Prostate gland (tissue), 2 donors: ENCODE measurements around the gene TAGAP. TPM values are rescaled to one million over a fixed set of nuclear protein-coding genes. Genes with fewer than 3 reads are reported as not detected.

Experiments used
- DNase-seq: peaks from one replicate; pipeline ENCODE4 v3.0.0-alpha.2; 2019; ENCODE audit warnings: low spot score
- H3K27ac ChIP-seq, 2 donors: fragments of 200-600 bp; sonication (generic); 2 replicates each; pipeline ENCODE4 v1.5.1; 2017 to 2019
- H3K27me3 ChIP-seq: fragments of 200-600 bp; sonication (generic); replicated peaks from 2 replicates; pipeline ENCODE4 v1.5.1; 2019; ENCODE audit not compliant: insufficient read depth
- H3K36me3 ChIP-seq, 2 donors: fragments of 200-600 bp; sonication (generic); 1 replicate in 1 of 2; 2 replicates in 1 of 2; pipeline versions ENCODE4 v1.5.1 to v1.8.1; 2017 to 2019
- H3K4me1 ChIP-seq: fragments of 200-600 bp; sonication (generic); replicated peaks from 2 replicates; pipeline ENCODE4 v1.5.1; 2019
- H3K4me3 ChIP-seq, 2 donors: fragments of 200-600 bp; sonication (generic); 2 replicates each; pipeline ENCODE4 v1.5.1; 2017 to 2019
- H3K9me3 ChIP-seq: fragments of 200-600 bp; sonication (generic); 2 replicates; pipeline ENCODE4 v1.5.1; 2017
- POLR2A ChIP-seq: fragments of 450-650 bp; IDR thresholded peaks from one replicate; pipeline ENCODE4 v1.6.1; 2016; ENCODE audit warnings: antibody characterized with exemption, mild to moderate bottlenecking
- POLR2AphosphoS5 ChIP-seq: sonication (generic); formaldehyde crosslinking; IDR thresholded peaks from one replicate; pipeline ENCODE4 v1.6.1; 2017; ENCODE audit warnings: antibody characterized with exemption
- WGBS: methylation state at CpG from one replicate; pipeline ENCODE4 v1.1.5; 2018; 5-methylcytosine and 5-hydroxymethylcytosine counted together
- intact Hi-C: fragments of 100-400 bp; cut with DNase I; formaldehyde crosslinking; loops from one replicate; pipeline ENCODE4 v1.14.2; 2022
- total RNA-seq, 2 donors: library from RNA; depleted of rRNA; stranded (reverse); fragments of >200 nt; gene quantifications; one replicate each; pipeline ENCODE4 v1.1.0, GENCODE V29; 2016
- TF ChIP-seq, protein P1 (sequence below), 4 experiments: fragments of 200-600 bp in 2 of 4; fragments of 450-650 bp in 2 of 4; sonication (generic) in 2 of 4; IDR thresholded peaks; 1 replicate in 3 of 4; 2 replicates in 1 of 4; pipeline ENCODE4 v1.5.1; 2016 to 2019; ENCODE audit warnings: antibody characterized with exemption in 4 of 4, mild to moderate bottlenecking in 2 of 4, moderate library complexity in 2 of 4

Gene TAGAP
- total RNA-seq, 2 donors from 2014 or later = 2.6 to 4.8 TPM

DNA sequence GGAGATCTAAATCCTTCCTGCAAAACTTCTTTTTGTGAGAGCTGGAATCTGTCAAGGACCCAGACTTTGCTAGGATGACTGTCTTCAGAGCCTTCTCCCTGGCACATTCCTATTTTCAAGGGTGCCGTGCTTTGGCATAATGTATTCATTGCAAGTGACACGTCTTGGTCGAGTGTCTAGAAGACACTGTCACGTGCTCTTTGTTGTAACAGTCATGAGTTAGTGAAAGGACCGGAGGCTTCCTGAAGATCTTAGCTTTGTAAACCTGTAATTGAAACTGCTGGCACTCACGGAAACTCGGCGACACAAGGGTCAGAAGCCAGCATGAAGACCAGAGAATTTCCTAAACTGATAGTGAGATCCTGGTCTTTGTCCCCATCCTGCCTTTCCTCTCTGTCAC is 19.7 kb upstream of the TAGAP start:
- 81% methylated on average over 8 of the region's 8 CpGs for WGBS

DNA sequence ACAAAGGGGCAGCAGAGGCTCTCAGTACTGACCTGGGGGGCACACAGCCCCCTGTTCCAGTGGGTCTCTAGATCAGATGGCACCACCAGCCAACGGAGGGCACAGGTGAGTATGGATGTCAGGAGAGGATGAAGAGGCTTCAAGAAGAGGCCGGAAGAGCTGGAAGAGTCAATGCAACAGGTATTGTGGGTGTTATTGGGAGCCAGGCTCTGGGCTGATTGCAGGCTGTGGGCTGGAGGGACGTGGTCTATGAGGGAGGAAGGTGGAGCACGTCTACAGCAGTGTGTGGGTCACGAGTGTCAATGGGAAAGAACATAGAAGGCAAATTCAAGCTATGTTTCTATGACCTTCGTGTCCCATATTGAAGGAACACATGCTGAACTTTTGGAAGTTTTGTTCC is 18.8 kb upstream of the TAGAP start:
- H3K27me3 ChIP-seq = no peaks in the 10 kb centered on the region
- intact Hi-C loops = no loop called here
- H3K36me3 ChIP-seq = no peaks in the 10 kb centered on the region
- H3K9me3 ChIP-seq = no peaks in the 10 kb centered on the region
- H3K4me1 ChIP-seq = no peaks in the 10 kb centered on the region
- H3K27ac ChIP-seq = no peak overlapping the region
- DNase-seq = no peak
- TF ChIP-seq POLR2A = no peak
- no peak for TF ChIP-seq POLR2AphosphoS5
- TF ChIP-seq, protein P1, sequence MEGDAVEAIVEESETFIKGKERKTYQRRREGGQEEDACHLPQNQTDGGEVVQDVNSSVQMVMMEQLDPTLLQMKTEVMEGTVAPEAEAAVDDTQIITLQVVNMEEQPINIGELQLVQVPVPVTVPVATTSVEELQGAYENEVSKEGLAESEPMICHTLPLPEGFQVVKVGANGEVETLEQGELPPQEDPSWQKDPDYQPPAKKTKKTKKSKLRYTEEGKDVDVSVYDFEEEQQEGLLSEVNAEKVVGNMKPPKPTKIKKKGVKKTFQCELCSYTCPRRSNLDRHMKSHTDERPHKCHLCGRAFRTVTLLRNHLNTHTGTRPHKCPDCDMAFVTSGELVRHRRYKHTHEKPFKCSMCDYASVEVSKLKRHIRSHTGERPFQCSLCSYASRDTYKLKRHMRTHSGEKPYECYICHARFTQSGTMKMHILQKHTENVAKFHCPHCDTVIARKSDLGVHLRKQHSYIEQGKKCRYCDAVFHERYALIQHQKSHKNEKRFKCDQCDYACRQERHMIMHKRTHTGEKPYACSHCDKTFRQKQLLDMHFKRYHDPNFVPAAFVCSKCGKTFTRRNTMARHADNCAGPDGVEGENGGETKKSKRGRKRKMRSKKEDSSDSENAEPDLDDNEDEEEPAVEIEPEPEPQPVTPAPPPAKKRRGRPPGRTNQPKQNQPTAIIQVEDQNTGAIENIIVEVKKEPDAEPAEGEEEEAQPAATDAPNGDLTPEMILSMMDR (IDR thresholded peaks at IDR 0.05) = no peak
- no peak overlapping the region for H3K4me3 ChIP-seq
- 86% methylated on average over 6 of the region's 6 CpGs for WGBS

More for the DNA sequence above, 19.7 kb upstream of the TAGAP start:
- H3K4me1 ChIP-seq = no peaks in the 10 kb centered on the region
- H3K4me3 ChIP-seq = no peak overlapping the region
- intact Hi-C loops = no loop called here
- H3K9me3 ChIP-seq = no peaks in the 10 kb centered on the region
- TF ChIP-seq POLR2AphosphoS5 = no peak
- TF ChIP-seq, protein P1 (IDR thresholded peaks at IDR 0.05) = no peak
- no peak for TF ChIP-seq POLR2A
- DNase-seq = no peak
- H3K27me3 ChIP-seq = no peaks in the 10 kb centered on the region
- no peaks in the 10 kb centered on the region for H3K36me3 ChIP-seq
- H3K27ac ChIP-seq = no peak overlapping the region

DNA sequence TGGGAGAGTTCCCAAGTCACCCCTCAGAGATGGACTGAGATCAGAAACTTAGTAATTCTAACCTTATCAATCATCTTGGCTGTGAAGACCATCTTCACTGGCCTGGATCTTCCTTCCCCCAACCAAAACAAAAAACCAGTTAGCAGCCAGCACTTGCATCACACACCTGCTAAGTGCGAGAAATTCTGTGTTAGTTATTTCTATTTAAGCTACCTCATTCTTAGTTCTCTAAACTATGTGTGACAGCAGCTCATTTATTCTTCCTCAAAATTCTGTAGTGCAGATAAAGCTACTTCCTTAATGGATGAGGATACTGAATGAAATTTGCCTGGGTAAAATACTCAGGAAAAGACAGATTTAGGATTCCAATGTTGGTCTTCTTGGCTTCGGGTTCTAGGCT is 18.2 kb upstream of the TAGAP start:
- 75% methylated on average over 2 of the region's 2 CpGs for WGBS
- no peak for TF ChIP-seq POLR2AphosphoS5
- TF ChIP-seq, protein P1 (IDR thresholded peaks at IDR 0.05) = no peak
- no peak for TF ChIP-seq POLR2A
- Histone ChIP-seq H3K4me1 (no peaks in the 10 kb centered on the region), H3K27me3 (no peaks in the 10 kb centered on the region), H3K27ac (no peak overlapping the region), H3K36me3 (no peaks in the 10 kb centered on the region), H3K4me3 (no peak overlapping the region), H3K9me3 (no peaks in the 10 kb centered on the region)
- intact Hi-C loops = no loop called here
- no peak for DNase-seq

DNA sequence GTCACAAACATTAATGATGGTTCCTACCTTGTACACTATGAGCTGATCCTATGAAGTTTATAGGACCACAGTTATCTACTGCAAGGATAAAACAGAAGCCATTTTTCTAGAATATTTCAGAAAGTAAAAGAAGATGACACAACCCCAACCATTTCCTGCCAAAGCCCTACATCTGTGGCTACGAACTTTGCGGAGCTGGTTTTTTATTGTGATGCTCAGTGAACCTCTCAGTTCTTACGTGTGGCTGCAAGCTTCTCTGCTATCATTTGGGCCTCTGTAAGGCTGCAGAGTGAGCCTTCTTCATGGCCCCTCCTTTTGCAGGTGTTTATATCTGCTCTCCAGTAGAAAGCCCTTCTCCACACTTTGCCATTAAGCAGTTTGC is 17.8 kb upstream of the TAGAP start:
- Histone ChIP-seq H3K36me3 (no peaks in the 10 kb centered on the region), H3K27ac (no peak overlapping the region), H3K9me3 (no peaks in the 10 kb centered on the region), H3K4me1 (no peaks in the 10 kb centered on the region), H3K4me3 (no peak overlapping the region), H3K27me3 (no peaks in the 10 kb centered on the region)
- TF ChIP-seq POLR2A (no peak), POLR2AphosphoS5 (no peak)
- TF ChIP-seq, protein P1 (IDR thresholded peaks at IDR 0.05) = no peak
- WGBS = 76% methylated on average over 3 of the region's 3 CpGs
- intact Hi-C loops = no loop called here
- DNase-seq = no peak

DNA sequence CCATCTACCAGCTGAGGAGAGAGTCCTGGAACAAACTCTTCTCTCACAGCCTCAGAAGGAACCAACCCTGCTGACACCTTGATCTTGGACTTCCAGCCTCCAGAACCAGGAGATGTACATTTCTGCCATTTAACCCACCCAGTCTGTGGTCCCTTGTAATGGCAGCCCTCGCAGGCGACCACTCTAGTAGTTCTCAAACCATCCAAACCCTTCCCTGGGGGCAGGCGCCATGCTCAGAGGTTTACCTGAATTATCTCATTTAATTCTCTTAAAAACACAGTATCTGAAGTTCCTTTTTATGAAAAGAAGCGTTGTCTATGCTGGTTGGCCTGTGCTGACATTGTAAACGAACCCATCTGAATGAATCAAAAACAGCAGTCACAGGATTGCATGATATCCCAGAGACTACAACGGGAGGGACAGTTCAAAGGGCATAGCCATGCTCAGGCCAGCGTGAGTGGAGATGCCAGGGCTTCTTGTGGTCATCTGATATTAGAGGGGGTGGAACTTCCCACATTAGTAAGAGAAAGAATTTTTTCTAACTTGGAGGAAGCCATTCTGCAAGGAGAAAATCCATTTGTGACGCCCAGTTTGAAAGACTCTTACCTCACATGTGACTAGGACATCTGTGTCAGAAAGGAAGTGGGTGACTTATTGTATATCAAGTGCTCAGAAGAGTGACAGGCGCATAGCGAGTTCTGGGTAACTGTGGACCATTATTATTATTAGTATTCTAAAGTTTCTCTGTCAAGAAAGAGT is 17.2 kb upstream of the TAGAP start:
- Histone ChIP-seq H3K4me1 (no peaks in the 10 kb centered on the region), H3K4me3 (no peak overlapping the region), H3K36me3 (no peaks in the 10 kb centered on the region), H3K27me3 (no peaks in the 10 kb centered on the region), H3K27ac (peak overlapping the region in 1 of 2 donors; percentile 20), H3K9me3 (no peaks in the 10 kb centered on the region)
- WGBS = 86% methylated on average over 10 of the region's 10 CpGs
- intact Hi-C loops = no loop called here
- TF ChIP-seq POLR2AphosphoS5 (no peak), POLR2A (no peak)
- TF ChIP-seq, protein P1 (IDR thresholded peaks at IDR 0.05) = no peak
- DNase-seq = no peak
